Neural progenitor cell (in vitro differentiated cells): Measurements from ENCODE around the gene VAV2. TPM values are rescaled to one million over a fixed set of nuclear protein-coding genes. Genes with fewer than 3 reads are reported as not detected.
"Not testable (repeated sequence)": the region's sequence is repeated elsewhere in the genome, so short reads cannot be mapped to it uniquely, and the experiment has no call there.

Experiments
- DNase-seq: peaks from one replicate; pipeline ENCODE4 v3.0.0-alpha.2; 2016; ENCODE audit warnings: low spot score
- H2AFZ ChIP-seq: fragments of 200-600 bp; sonication (generic); replicated peaks from 2 replicates; pipeline ENCODE4 v1.6.1; 2016; ENCODE audit warnings: antibody characterized with exemption
- H3F3A ChIP-seq: fragments of 200-600 bp; sonication (generic); 2 replicates; pipeline ENCODE4 v1.6.1; 2016; ENCODE audit warnings: antibody characterized with exemption, low read depth
- H3K27ac ChIP-seq: fragments of 200-600 bp; sonication (generic); 2 replicates; pipeline ENCODE4 v1.5.1; 2016; ENCODE audit warnings: mild to moderate bottlenecking
- H3K27me3 ChIP-seq: fragments of 200-600 bp; sonication (generic); 2 replicates; pipeline ENCODE4 v1.6.1; 2016; ENCODE audit warnings: mild to moderate bottlenecking, moderate library complexity
- H3K36me3 ChIP-seq: fragments of 200-600 bp; sonication (generic); 2 replicates; pipeline ENCODE4 v1.5.1; 2016
- H3K4me1 ChIP-seq: fragments of 200-600 bp; sonication (generic); 2 replicates; pipeline ENCODE4 v1.6.1; 2016; ENCODE audit warnings: mixed run types
- H3K4me2 ChIP-seq: fragments of 200-600 bp; sonication (generic); 2 replicates; pipeline ENCODE4 v1.6.1; 2016
- H3K4me3 ChIP-seq: fragments of 200-600 bp; sonication (generic); 2 replicates; pipeline ENCODE4 v1.5.1; 2016
- H3K79me2 ChIP-seq: fragments of 200-600 bp; sonication (generic); 2 replicates; pipeline ENCODE4 v1.6.1; 2016; ENCODE audit warnings: low read depth
- H3K9ac ChIP-seq: fragments of 200-600 bp; sonication (generic); 2 replicates; pipeline ENCODE4 v1.6.1; 2016
- H3K9me3 ChIP-seq: fragments of 200-600 bp; sonication (generic); 2 replicates; pipeline ENCODE4 v1.5.1; 2016; ENCODE audit warnings: low read depth
- H4K20me1 ChIP-seq: fragments of 200-600 bp; sonication (generic); 2 replicates; pipeline ENCODE4 v1.6.1; 2016; ENCODE audit warnings: low read depth
- H3K27ac Mint-ChIP-seq: 3 replicates; pipeline ENCODE4 v1.8.0; 2021; ENCODE audit warnings: mixed read lengths
- H3K27me3 Mint-ChIP-seq: 2 replicates; pipeline ENCODE4 v1.8.0; 2022; ENCODE audit warnings: low read depth, mild to moderate bottlenecking, inconsistent platforms, moderate library complexity, mixed read lengths; ENCODE audit not compliant: insufficient read depth
- H3K36me3 Mint-ChIP-seq: 3 replicates; pipeline ENCODE4 v1.8.0; 2021; ENCODE audit warnings: mixed read lengths
- H3K4me1 Mint-ChIP-seq: 3 replicates; pipeline ENCODE4 v1.8.0; 2021; ENCODE audit warnings: mixed read lengths
- H3K4me3 Mint-ChIP-seq: 3 replicates; pipeline ENCODE4 v1.8.0; 2021; ENCODE audit warnings: mild to moderate bottlenecking, moderate library complexity, mixed read lengths
- H3K9me3 Mint-ChIP-seq: 3 replicates; pipeline ENCODE4 v1.8.0; 2020; ENCODE audit warnings: mixed read lengths
- CTCF ChIP-seq: fragments of 200-600 bp; sonication (generic); IDR thresholded peaks from 2 replicates; pipeline ENCODE4 v1.5.1; 2017; ENCODE audit warnings: antibody characterized with exemption, mild to moderate bottlenecking
- EZH2 ChIP-seq: fragments of 200-600 bp; sonication (generic); IDR thresholded peaks from 2 replicates; pipeline ENCODE4 v1.6.1; 2017; ENCODE audit warnings: antibody characterized with exemption, mild to moderate bottlenecking, moderate library complexity
- EZH2phosphoT487 ChIP-seq: fragments of 200-600 bp; sonication (generic); IDR thresholded peaks from 2 replicates; pipeline ENCODE4 v1.6.1; 2017; ENCODE audit warnings: antibody characterized with exemption
- total RNA-seq: library from RNA; depleted of rRNA; stranded (reverse); fragments of >200 nt; gene quantifications from 2 replicates; pipeline ENCODE4 v1.2.3, GENCODE V29; 2015; ENCODE audit warnings: low replicate concordance

The VAV2 gene
- total RNA-seq, 1 donor from 2014 or later, result 12.9 TPM

GRCh38 chr9:133750982-133751649 lies 241.0 kb downstream of the VAV2 start:
- peaks cover 9% of the 10 kb centered on the region for H3K36me3 Mint-ChIP-seq
- peaks cover 18% of the 10 kb centered on the region for H3K9me3 Mint-ChIP-seq
- no peaks in the 10 kb centered on the region for H3K79me2 ChIP-seq
- no peaks in the 10 kb centered on the region for H3K9me3 ChIP-seq
- no peak for TF ChIP-seq EZH2
- no peak for TF ChIP-seq CTCF
- TF ChIP-seq EZH2phosphoT487, result no peak
- H3K27me3 Mint-ChIP-seq, result peaks cover 2% of the 10 kb centered on the region
- no peak overlapping the region for H2AFZ ChIP-seq
- no peak overlapping the region for H3K4me3 ChIP-seq
- H3F3A ChIP-seq, result no peaks in the 10 kb centered on the region
- no peaks in the 10 kb centered on the region for H3K36me3 ChIP-seq
- H3K27ac Mint-ChIP-seq, result no peak overlapping the region
- no peaks in the 10 kb centered on the region for H3K4me1 ChIP-seq
- H3K9ac ChIP-seq, result no peak overlapping the region
- no peaks in the 10 kb centered on the region for H3K27me3 ChIP-seq
- H3K4me2 ChIP-seq, result no peak overlapping the region
- H3K27ac ChIP-seq, result no peak overlapping the region
- no peak overlapping the region for H3K4me3 Mint-ChIP-seq
- DNase-seq, result peak; percentile 1
- H4K20me1 ChIP-seq, result no peaks in the 10 kb centered on the region
- peaks cover 4% of the 10 kb centered on the region for H3K4me1 Mint-ChIP-seq

GRCh38 chr9:133747309-133747708 lies 244.8 kb downstream of the VAV2 start:
- no peak overlapping the region for H3K27ac ChIP-seq
- H3K27me3 Mint-ChIP-seq, result no peaks in the 10 kb centered on the region
- no peak overlapping the region for H3K9ac ChIP-seq
- H3K4me2 ChIP-seq, result no peak overlapping the region
- H3K9me3 ChIP-seq, result no peaks in the 10 kb centered on the region
- H4K20me1 ChIP-seq, result no peaks in the 10 kb centered on the region
- no peak overlapping the region for H3K27ac Mint-ChIP-seq
- H3F3A ChIP-seq, result no peaks in the 10 kb centered on the region
- H3K4me1 Mint-ChIP-seq, result peaks cover 6% of the 10 kb centered on the region
- H3K4me1 ChIP-seq, result no peaks in the 10 kb centered on the region
- H2AFZ ChIP-seq, result no peak overlapping the region
- no peak overlapping the region for H3K4me3 Mint-ChIP-seq
- no peaks in the 10 kb centered on the region for H3K36me3 Mint-ChIP-seq
- H3K36me3 ChIP-seq, result no peaks in the 10 kb centered on the region
- no peaks in the 10 kb centered on the region for H3K27me3 ChIP-seq
- H3K9me3 Mint-ChIP-seq, result no peaks in the 10 kb centered on the region
- no peak for TF ChIP-seq CTCF
- no peak for TF ChIP-seq EZH2
- no peak for TF ChIP-seq EZH2phosphoT487
- no peak overlapping the region for H3K4me3 ChIP-seq
- no peaks in the 10 kb centered on the region for H3K79me2 ChIP-seq
- no peak for DNase-seq

DNA sequence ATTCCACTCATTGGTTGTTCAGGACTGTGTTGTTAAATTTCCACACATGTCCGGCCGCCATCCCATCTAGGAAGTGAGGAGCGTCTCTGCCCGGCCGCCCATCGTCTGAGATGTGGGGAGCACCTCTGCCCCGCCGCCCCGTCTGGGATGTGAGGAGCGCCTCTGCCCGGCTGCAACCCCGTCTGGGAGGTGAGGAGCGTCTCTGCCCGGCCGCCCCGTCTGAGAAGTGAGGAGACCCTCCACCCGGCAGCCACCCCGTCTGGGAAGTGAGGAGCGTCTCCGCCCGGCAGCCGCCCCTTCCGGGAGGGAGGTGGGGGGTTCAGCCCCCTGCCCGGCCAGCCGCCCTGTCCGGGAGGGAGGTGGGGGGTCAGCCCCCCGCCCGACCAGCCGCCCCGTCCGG lies 247.6 kb downstream of the VAV2 start:
- not testable (repeated sequence) for DNase-seq, H3K36me3 ChIP-seq, H3K27me3 Mint-ChIP-seq, H3K9me3 Mint-ChIP-seq, H3F3A ChIP-seq, H3K36me3 Mint-ChIP-seq, H3K4me1 Mint-ChIP-seq, H3K4me2 ChIP-seq, H3K79me2 ChIP-seq, H3K9ac ChIP-seq, H3K4me3 ChIP-seq, H3K27me3 ChIP-seq, H4K20me1 ChIP-seq, H2AFZ ChIP-seq, H3K27ac ChIP-seq, H3K9me3 ChIP-seq, H3K4me1 ChIP-seq, H3K27ac Mint-ChIP-seq
- peak overlapping the region; percentile 6 for H3K4me3 Mint-ChIP-seq

DNA sequence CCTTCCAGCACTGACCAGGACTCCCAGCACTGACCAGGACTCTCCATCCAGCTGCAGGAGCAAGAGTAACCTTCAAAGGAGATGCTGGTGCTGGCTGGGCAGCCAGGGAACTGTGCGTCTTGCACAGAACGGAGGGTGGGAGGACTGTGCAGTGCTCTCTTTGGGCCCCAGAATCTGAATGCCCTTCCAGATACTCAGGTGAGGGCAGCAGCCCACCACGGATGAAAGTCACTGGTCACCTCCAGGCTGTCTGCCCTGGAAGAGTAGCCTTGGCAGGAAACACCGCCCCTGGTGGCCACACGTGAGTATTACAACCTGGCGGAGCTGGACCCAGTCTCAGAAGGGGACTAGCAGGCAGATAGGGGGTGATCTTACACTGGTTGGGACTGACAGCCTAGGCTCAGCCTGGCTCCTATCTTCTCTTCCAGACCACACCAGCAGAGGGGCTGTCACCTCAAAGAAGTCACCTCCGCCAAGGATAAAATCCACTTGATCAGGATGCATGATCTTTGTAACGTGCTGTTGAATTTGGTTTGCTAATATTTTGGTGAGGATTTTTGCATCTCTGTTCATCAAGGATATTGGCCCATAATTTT lies 249.2 kb downstream of the VAV2 start:
- Histone ChIP-seq H3F3A (no peaks in the 10 kb centered on the region), H4K20me1 (no peaks in the 10 kb centered on the region), H3K36me3 (no peaks in the 10 kb centered on the region), H3K9ac (no peak overlapping the region), H3K27ac (no peak overlapping the region), H2AFZ (no peak overlapping the region), H3K9me3 (no peaks in the 10 kb centered on the region), H3K27me3 (no peaks in the 10 kb centered on the region), H3K79me2 (no peaks in the 10 kb centered on the region), H3K4me2 (no peak overlapping the region), H3K4me3 (no peak overlapping the region), H3K4me1 (peaks cover 6% of the 10 kb centered on the region)
- Mint-ChIP-seq H3K4me1 (peaks cover 13% of the 10 kb centered on the region), H3K4me3 (no peak overlapping the region), H3K9me3 (no peaks in the 10 kb centered on the region), H3K27me3 (peaks cover 2% of the 10 kb centered on the region), H3K27ac (no peak overlapping the region), H3K36me3 (no peaks in the 10 kb centered on the region)
- peak; percentile 88 for DNase-seq
- TF ChIP-seq CTCF (peak; percentile 97), EZH2phosphoT487 (no peak), EZH2 (no peak)
